ENCODE results near the gene PRDM11.

- TF ChIP-seq CTCF (conservative IDR thresholded peaks at IDR 0.05; ENCODE audit: low read depth, low read length) = no peak
- TF ChIP-seq EZH2 (IDR thresholded peaks at IDR 0.05; ENCODE audit: borderline replicate concordance, low read depth, low read length, poor library complexity, severe bottlenecking) = no peak
Measured at GRCh38 chr11:45210846-45211245, 64.4 kb downstream of the PRDM11 start.

Data from A673 (cell line).